ENCODE data around the gene PIH1D1.

The PIH1D1 gene

DNA sequence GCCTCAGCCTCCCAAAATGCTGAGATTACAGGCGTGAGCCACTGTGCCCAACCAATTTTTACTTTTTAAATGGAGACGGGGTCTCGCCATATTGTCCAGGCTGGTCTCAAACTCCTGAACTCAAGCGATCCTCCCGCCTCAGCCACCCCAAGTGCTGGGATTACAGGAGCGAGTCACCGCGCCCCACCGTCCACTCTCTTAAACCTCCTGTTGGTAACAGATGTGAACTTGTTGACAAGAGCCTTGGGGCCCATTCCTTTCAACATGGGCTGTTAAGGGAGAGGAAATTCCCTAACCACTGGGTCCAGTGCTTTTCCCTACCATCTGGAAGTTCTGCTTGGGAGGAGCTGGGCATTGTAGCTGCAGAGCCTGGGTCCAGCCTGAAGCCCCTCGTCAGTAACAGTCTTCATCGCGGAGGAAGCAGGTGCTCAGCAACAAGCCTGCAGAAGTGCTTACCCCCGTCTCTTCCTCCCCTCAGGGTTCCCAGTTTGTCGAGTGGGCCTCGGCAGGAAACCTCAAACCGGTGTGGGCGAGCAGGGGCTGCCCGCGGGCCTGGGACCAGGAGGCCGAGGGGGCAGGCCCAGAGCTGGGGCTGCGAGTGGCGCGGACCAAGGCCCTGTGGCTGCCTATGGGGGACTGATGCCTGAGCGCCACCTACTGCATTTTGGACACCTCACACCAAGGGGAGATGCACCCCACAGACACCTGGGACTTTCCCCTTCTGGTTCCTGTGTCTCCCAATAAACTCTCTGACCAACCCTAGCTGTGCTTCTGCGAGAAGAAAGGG lies 18.4 kb upstream of the PIH1D1 start:
- TF ChIP-seq, protein P1, sequence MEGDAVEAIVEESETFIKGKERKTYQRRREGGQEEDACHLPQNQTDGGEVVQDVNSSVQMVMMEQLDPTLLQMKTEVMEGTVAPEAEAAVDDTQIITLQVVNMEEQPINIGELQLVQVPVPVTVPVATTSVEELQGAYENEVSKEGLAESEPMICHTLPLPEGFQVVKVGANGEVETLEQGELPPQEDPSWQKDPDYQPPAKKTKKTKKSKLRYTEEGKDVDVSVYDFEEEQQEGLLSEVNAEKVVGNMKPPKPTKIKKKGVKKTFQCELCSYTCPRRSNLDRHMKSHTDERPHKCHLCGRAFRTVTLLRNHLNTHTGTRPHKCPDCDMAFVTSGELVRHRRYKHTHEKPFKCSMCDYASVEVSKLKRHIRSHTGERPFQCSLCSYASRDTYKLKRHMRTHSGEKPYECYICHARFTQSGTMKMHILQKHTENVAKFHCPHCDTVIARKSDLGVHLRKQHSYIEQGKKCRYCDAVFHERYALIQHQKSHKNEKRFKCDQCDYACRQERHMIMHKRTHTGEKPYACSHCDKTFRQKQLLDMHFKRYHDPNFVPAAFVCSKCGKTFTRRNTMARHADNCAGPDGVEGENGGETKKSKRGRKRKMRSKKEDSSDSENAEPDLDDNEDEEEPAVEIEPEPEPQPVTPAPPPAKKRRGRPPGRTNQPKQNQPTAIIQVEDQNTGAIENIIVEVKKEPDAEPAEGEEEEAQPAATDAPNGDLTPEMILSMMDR (IDR thresholded peaks at IDR 0.05; ENCODE audit: low read depth, low read length, poor library complexity, severe bottlenecking), result peak; percentile 71
- TF ChIP-seq EZH2phosphoT487 (IDR thresholded peaks at IDR 0.05; ENCODE audit: borderline replicate concordance, low read length), result no peak
- H3K9me2 ChIP-seq (replicated peaks; ENCODE audit: control insufficient read depth, low read length), result no peaks in the 10 kb centered on the region
- H3K27ac ChIP-seq (ENCODE audit: low read depth, low read length), result peak overlapping the region; percentile 39
- H3K4me1 ChIP-seq (ENCODE audit: control insufficient read depth, low read length), result peaks cover 50% of the 10 kb centered on the region
- H3K27me3 ChIP-seq (ENCODE audit: control insufficient read depth, low read length), result peaks cover 6% of the 10 kb centered on the region
- peaks cover 37% of the 10 kb centered on the region for H3K36me3 ChIP-seq (ENCODE audit: control insufficient read depth, low read length)
- no peaks in the 10 kb centered on the region for H4K20me1 ChIP-seq (ENCODE audit: control insufficient read depth, insufficient read depth, low read depth, low read length)
- no peaks in the 10 kb centered on the region for H3K9me3 ChIP-seq (ENCODE audit: control insufficient read depth, insufficient read depth, low read length)
- peak overlapping the region; percentile 18 for H3K4me2 ChIP-seq (ENCODE audit: low read length)
- H3K4me3 ChIP-seq (ENCODE audit: low read length), result no peak overlapping the region
- no peaks in the 10 kb centered on the region for H3K79me2 ChIP-seq (ENCODE audit: control insufficient read depth, low read length)
- peaks cover 4% of the 10 kb centered on the region; the same call in 1 of the 2 replicates for H3F3A ChIP-seq (ENCODE audit: control insufficient read depth, insufficient read depth)

DNA sequence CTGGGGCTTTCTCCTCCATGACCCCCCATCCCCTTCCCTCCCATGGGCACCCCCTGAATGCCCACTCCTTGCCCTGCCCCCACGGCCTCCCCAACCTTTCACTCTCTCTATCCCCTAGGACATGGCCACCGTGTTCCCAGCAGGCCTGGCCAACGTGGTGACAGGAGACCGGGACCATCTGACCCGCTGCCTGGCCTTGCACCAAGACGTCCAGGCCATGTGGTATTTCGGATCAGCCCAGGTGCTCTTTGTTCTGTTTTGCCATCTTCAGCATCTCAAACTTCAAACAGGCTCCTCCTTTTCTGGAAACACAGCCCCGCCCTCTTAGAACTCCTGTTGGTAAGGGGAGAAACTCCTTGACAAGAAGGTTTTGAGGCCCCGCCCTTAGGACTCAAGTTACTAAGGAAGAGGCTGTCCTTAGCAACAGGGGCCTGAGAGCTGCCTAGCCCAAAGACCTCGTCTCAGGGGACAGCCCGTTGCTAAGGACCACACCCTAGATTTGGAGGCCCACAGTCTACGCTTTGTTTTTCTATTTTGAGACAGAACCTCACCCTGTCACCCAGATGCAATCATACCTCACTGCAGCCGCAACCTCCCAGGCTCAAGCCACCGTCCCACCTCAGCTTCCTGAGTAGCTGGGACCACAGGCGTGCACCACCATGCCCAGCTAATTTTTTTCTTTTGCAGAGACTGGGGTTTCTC lies 17.3 kb upstream of the PIH1D1 start:
- peaks cover 48% of the 10 kb centered on the region for H3K36me3 ChIP-seq (ENCODE audit: control insufficient read depth, low read length)
- TF ChIP-seq, protein P1 (IDR thresholded peaks at IDR 0.05; ENCODE audit: low read depth, low read length, poor library complexity, severe bottlenecking), result no peak
- no peak for TF ChIP-seq EZH2phosphoT487 (IDR thresholded peaks at IDR 0.05; ENCODE audit: borderline replicate concordance, low read length)
- H4K20me1 ChIP-seq (ENCODE audit: control insufficient read depth, insufficient read depth, low read depth, low read length), result no peaks in the 10 kb centered on the region
- no peaks in the 10 kb centered on the region for H3K9me2 ChIP-seq (replicated peaks; ENCODE audit: control insufficient read depth, low read length)
- peak overlapping the region; percentile 39 for H3K4me2 ChIP-seq (ENCODE audit: low read length)
- no peaks in the 10 kb centered on the region for H3K27me3 ChIP-seq (ENCODE audit: control insufficient read depth, low read length)
- H3F3A ChIP-seq (ENCODE audit: control insufficient read depth, insufficient read depth), result peaks cover 4% of the 10 kb centered on the region; the same call in 1 of the 2 replicates
- H3K9me3 ChIP-seq (ENCODE audit: control insufficient read depth, insufficient read depth, low read length), result no peaks in the 10 kb centered on the region
- H3K4me3 ChIP-seq (ENCODE audit: low read length), result no peak overlapping the region
- no peaks in the 10 kb centered on the region for H3K79me2 ChIP-seq (ENCODE audit: control insufficient read depth, low read length)
- H3K4me1 ChIP-seq (ENCODE audit: control insufficient read depth, low read length), result peaks cover 40% of the 10 kb centered on the region
- H3K27ac ChIP-seq (ENCODE audit: low read depth, low read length), result peak overlapping the region; percentile 39

DNA sequence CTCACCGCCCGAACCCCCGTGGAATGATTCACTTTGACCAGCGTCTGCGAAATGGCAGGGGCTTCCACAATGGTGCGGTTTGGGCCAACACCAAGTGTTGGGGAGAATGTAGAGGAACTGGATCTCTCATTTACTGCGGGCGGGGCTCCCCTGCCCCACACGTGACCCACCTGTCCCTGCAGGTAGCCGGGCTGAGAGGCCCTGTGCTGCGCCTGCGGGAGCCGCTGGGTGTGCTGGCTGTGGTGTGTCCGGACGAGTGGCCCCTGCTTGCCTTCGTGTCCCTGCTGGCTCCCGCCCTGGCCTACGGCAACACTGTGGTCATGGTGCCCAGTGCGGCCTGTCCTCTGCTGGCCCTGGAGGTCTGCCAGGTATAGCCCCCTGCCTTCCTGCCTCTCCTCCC lies 16.6 kb upstream of the PIH1D1 start:
- Histone ChIP-seq H3F3A (ENCODE audit: control insufficient read depth, insufficient read depth) (peaks cover 4% of the 10 kb centered on the region; the same call in 1 of the 2 replicates), H3K4me1 (ENCODE audit: control insufficient read depth, low read length) (peaks cover 33% of the 10 kb centered on the region), H3K36me3 (ENCODE audit: control insufficient read depth, low read length) (peaks cover 51% of the 10 kb centered on the region), H3K27me3 (ENCODE audit: control insufficient read depth, low read length) (no peaks in the 10 kb centered on the region), H3K79me2 (ENCODE audit: control insufficient read depth, low read length) (no peaks in the 10 kb centered on the region), H3K4me2 (ENCODE audit: low read length) (no peak overlapping the region), H3K4me3 (ENCODE audit: low read length) (no peak overlapping the region), H3K9me2 (replicated peaks; ENCODE audit: control insufficient read depth, low read length) (no peaks in the 10 kb centered on the region), H4K20me1 (ENCODE audit: control insufficient read depth, insufficient read depth, low read depth, low read length) (no peaks in the 10 kb centered on the region), H3K9me3 (ENCODE audit: control insufficient read depth, insufficient read depth, low read length) (no peaks in the 10 kb centered on the region), H3K27ac (ENCODE audit: low read depth, low read length) (no peak overlapping the region)
- TF ChIP-seq, protein P1 (IDR thresholded peaks at IDR 0.05; ENCODE audit: low read depth, low read length, poor library complexity, severe bottlenecking), result no peak
- no peak for TF ChIP-seq EZH2phosphoT487 (IDR thresholded peaks at IDR 0.05; ENCODE audit: borderline replicate concordance, low read length)
